ENCODE measurements around the gene KIAA0825.

- TF ChIP-seq, protein P1, sequence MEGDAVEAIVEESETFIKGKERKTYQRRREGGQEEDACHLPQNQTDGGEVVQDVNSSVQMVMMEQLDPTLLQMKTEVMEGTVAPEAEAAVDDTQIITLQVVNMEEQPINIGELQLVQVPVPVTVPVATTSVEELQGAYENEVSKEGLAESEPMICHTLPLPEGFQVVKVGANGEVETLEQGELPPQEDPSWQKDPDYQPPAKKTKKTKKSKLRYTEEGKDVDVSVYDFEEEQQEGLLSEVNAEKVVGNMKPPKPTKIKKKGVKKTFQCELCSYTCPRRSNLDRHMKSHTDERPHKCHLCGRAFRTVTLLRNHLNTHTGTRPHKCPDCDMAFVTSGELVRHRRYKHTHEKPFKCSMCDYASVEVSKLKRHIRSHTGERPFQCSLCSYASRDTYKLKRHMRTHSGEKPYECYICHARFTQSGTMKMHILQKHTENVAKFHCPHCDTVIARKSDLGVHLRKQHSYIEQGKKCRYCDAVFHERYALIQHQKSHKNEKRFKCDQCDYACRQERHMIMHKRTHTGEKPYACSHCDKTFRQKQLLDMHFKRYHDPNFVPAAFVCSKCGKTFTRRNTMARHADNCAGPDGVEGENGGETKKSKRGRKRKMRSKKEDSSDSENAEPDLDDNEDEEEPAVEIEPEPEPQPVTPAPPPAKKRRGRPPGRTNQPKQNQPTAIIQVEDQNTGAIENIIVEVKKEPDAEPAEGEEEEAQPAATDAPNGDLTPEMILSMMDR (IDR thresholded peaks at IDR 0.05): no peak
- TF ChIP-seq POLR2A (IDR thresholded peaks at IDR 0.05) (no peak), POLR2AphosphoS5 (IDR thresholded peaks at IDR 0.05) (no peak), EP300 (IDR thresholded peaks at IDR 0.05) (no peak)
Observed at GRCh38 chr5:94467346-94467953, 151.0 kb downstream of the KIAA0825 start.
